HG02884 (cell line): ENCODE results near the gene PSEN1.

Experiments
- ATAC-seq: cut with Tn5 transposase; IDR thresholded peaks from one replicate; pipeline ENCODE4 v1.9.1; 2021; ENCODE audit warnings: mild to moderate bottlenecking, moderate library complexity; ENCODE audit not compliant: unreplicated experiment

Gene PSEN1

GRCh38 chr14:73216030-73216429 lies 79.7 kb downstream of the PSEN1 start:
- ATAC-seq, result no peak

GRCh38 chr14:73217411-73217810 lies 81.1 kb downstream of the PSEN1 start:
- ATAC-seq, result no peak

GRCh38 chr14:73220061-73220460 lies 83.8 kb downstream of the PSEN1 start:
- ATAC-seq, result no peak

GRCh38 chr14:73220634-73221033 lies 84.3 kb downstream of the PSEN1 start:
- no peak for ATAC-seq

- ATAC-seq, result no peak
Observed at GRCh38 chr14:73221945-73222344, 85.6 kb downstream of the PSEN1 start.

GRCh38 chr14:73223049-73223448 lies 86.7 kb downstream of the PSEN1 start:
- no peak for ATAC-seq

GRCh38 chr14:73225496-73225895 lies 89.2 kb downstream of the PSEN1 start:
- no peak for ATAC-seq

GRCh38 chr14:73227812-73228781 lies 91.8 kb downstream of the PSEN1 start:
- ATAC-seq, result no peak

- ATAC-seq, result no peak
Observed at GRCh38 chr14:73230051-73230450, 93.7 kb downstream of the PSEN1 start.

GRCh38 chr14:73231981-73232851 lies 95.9 kb downstream of the PSEN1 start:
- no peak for ATAC-seq

GRCh38 chr14:73232984-73233383 lies 96.7 kb downstream of the PSEN1 start:
- ATAC-seq, result no peak

- no peak for ATAC-seq
Observed at GRCh38 chr14:73233564-73233963, 97.3 kb downstream of the PSEN1 start.

GRCh38 chr14:73234029-73234428 lies 97.7 kb downstream of the PSEN1 start:
- ATAC-seq, result no peak

GRCh38 chr14:73234586-73235394 lies 98.5 kb downstream of the PSEN1 start:
- ATAC-seq, result no peak

- no peak for ATAC-seq
Observed at GRCh38 chr14:73235531-73236155, 99.3 kb downstream of the PSEN1 start.

- no peak for ATAC-seq
Observed at GRCh38 chr14:73236157-73236556, 99.8 kb downstream of the PSEN1 start.

- ATAC-seq, result no peak
Observed at GRCh38 chr14:73236752-73237218, 100.5 kb downstream of the PSEN1 start.

GRCh38 chr14:73237219-73237785 lies 101.0 kb downstream of the PSEN1 start, which contains the start of gene PAPLN:
PAPLN (plus strand) TSS chr14:73237506; CDS start chr14:73239779, 2,273 bp downstream.
- ATAC-seq, result no peak

GRCh38 chr14:73237786-73238423 lies 101.6 kb downstream of the PSEN1 start:
- ATAC-seq, result no peak
